Activated CD4-positive, alpha-beta T cell treated with anti-CD3 and anti-CD28 coated beads for 24 hours (primary cell): ENCODE measurements around the gene COG2.

Experiments used
- DNase-seq, 2 donors: peaks; one replicate each; pipeline ENCODE4 v3.0.0-alpha.2; 2020; ENCODE audit warnings: low read depth in 2 of 2

Gene COG2

DNA sequence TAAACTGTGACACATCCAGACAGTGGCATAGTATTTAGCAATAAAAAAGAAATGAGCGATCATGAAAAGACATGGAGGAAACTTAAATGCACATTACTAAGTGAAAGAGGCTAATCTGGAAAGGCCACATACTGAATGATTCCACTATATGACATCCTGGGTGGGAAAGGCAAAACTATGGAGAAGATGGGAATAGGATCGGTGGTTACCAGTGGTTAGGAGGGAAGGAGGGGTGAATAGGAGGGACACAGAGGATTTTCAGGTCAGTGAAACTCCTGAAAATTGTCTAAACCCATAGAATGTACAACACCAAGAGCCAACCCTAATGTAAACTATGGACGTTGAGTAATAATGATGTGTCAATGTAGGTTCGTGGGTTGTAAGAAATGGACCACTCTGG is 57.9 kb downstream of the COG2 start:
- DNase-seq: no peak

GRCh38 chr1:230701434-230701833 is 59.2 kb downstream of the COG2 start:
- no peak for DNase-seq

DNA sequence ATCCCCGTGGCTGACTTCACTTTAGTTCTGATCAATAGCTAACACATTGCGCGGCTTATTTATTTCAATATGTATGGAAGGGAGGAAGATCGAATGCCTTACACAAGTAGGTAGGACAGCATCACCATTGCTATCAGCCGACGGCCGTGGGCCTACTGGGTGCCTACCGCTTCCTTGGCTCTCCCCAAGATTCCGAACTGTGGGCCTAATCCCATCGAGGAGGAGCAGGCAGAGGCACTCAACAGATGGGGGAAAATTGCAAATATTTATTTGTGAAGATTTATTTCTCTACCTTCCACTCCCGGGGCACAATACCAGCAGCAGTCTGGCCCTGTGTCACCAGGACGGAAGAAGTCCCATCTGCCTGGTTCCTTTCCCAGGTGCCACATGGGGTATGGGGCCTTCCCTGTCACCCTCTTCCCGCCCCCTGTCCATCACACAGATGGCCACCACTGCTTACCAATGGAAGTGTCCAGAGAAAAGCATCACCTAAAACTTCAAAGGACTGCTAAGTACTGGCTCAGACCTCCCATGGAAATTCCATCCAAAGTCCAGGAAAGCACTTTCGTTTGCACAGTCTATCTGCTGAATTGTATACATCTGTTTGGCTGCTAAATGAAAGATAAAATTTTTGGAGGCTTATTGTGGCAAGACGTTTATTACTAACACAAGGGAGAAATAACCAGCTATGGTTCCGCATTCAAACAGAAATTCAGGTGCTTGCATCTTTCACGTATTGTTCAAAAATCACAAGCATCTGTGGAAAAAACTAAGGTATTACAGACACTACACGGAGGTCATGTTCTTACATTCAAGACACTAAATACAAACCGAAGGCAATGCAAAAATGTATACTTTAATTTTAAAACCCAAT is 59.9 kb downstream of the COG2 start:
- DNase-seq: no peak

DNA sequence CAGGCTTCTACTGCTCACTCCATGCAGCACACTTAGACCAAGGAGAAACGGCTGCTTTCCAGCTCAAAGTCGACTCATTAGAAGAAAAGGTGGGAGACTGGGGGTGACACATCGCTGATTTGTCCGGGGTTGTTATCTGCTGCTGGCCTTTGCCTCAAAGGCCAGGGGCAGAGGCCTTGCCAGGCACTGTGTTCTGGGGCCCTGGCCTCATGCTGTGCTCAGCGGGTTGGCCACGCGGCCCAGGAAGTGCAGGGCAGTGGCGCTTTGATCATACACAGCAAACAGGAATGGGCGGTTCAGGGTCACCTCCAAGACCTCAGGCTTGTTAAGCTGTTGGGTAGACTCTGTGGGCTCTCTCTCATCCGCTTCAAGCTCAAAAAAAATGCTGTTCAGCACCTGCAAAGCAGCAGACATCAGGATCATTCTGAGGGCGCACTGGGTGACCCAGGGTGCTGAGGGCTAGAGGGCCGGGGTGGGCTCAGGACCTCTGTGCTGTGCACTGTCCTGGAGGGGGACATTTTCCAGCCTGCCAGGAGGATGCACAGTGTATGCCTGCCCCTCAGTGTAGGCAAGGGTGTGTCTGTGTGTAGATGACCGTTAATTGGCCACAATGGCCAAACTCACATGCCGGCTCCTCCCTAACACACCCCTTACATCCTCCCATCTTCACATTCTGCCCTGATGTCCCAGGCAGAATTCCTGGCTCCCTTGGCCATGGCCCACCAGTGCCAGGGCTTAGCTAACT is 60.8 kb downstream of the COG2 start:
- DNase-seq: no peak

DNA sequence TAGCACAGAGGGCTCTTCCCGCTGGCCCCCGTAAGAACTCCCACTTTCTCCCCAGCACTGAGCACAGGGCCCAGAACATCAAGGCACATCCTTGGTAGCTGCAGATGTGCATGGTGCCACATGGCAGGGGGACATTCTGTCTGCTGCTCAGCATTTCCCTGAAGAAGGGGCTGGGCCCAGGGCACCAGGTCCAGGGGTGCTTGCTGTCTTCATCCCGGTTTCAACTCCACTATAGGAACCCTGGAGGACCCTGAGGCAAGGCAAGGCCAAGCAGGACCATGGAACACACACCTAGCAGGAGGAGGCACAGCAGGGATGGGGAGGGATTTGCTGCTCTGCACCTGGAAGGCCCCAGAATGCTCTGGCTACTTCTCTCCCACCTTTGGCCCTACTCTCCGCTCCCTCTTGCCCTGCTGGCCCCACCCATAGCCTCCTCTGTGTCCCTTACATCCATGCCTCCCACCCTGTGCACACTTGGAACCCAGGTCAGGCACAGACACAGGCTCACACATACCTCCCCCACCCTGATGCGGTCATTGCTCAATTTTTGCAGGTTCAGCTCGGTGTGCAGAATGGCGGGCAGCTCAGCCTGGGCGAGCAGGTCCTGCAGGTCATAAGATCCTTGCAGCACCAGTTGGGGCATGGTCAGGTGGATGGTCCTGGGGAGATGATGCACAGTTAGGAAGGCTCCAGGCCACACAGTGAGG is 61.6 kb downstream of the COG2 start:
- DNase-seq: no peak

GRCh38 chr1:230704830-230705229 is 62.5 kb downstream of the COG2 start:
- no peak for DNase-seq

- no peak for DNase-seq
These were observed 63.2 kb downstream of the COG2 start for GRCh38 chr1:230705289-230706019.

- no peak for DNase-seq
These were observed 63.9 kb downstream of the COG2 start for GRCh38 chr1:230706020-230706699.

DNA sequence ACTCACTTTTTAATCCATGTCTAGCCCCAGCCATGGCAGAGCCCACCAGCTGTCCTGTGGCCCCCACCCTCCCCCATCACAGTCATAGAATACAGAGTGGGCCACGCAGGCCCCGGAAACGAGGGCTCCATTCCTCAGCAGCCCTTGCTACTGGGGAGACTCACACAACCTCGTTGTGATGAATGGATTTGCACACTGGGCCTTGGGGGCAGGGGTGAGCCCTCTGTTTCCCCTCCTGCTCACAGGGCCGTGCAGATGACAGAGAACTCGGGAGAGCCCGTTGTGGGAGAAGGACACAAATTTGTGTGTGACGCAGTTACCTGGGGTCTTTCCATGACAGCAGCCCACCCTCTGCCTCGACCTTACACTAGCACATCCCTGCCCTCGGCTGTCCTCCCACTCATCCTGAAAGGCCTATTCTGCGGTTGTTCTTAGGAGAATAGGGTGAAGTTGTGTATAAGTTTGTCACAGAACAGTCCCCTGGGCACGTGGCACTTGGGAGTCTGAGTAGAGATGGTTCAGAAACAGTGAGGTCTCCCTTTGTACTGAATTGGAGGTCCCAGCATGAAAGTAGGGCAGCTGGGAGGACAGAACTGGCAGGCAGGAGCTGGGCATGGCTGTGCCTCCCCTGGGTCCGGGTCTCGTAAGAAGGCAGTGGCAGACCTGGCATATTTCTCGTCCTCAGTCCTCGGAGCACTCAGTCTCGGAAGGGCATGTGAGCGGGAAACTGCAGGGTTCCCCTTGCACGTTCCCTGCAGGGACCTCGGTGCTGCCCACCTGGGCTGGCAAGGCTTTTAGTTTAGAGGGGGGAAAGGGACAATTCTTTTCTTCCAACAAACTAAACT is 64.8 kb downstream of the COG2 start:
- DNase-seq: no peak

- no peak for DNase-seq
These were observed 65.7 kb downstream of the COG2 start for GRCh38 chr1:230707732-230708630.

DNA sequence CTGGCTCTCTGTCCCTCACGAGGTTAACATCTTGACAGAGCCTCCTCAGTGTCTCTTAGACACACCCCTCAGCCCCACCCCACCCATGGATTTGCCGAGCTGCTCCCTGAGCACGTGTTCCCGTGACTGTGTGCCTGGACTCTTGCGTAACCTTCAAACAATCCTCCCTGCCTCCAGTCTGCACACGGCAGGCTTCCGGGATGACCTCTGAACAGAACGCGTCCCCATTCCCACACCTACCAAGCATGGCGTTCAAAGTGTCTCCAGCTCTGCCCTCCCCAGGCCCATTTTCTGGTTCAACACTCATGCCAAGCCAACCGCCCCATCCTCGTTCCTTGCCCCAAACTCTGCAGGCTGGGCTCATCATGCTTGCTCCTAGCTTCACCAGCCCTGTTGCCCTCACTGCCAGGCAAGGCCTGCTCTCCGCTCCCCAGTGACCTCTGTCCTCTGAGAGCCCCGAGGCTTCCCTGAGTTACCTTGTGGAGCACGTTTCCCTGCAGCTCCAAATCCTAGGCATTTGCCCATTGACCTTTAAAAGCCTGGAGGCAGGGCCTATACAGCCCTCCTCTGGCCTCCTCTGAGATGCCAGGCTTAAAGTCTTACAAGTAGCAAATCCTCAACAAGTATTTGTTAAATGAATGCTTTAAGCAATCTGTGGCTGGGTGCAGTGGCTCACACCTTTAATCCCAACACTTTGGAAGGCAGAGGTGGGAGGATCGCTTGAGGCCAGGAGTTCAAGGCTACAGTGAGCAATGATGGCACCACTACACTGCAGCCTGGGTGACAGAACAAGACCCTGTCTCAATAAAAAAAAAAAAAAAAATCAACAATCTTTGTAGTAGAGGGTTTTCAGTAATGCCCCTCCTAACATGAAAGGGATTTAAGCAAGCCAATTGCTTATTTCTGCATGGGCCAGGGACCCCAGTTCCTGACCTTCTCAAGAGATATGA is 66.6 kb downstream of the COG2 start:
- no peak for DNase-seq

GRCh38 chr1:230709619-230710542 is 67.6 kb downstream of the COG2 start:
- DNase-seq: no peak

DNA sequence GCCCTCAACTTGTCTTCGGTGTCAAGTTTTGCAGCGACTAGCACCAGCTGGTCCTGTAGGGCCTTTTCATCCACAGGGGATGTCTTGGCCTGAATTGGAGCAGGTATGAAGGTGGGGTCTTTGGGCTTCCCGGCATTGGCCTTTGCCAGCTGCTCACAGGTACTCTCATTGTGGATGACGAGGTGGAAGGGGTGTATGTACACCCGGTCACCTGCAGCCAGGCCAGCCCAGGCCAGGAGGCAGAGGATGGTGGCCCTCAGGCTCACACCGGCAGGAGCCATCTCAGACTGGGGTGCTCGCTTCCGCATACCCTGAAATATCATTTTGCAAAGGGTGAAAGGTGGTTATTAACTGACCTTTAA is 68.2 kb downstream of the COG2 start:
- no peak for DNase-seq

GRCh38 chr1:230711245-230711644 is 69.0 kb downstream of the COG2 start:
- no peak for DNase-seq

GRCh38 chr1:230712470-230712942 is 70.2 kb downstream of the COG2 start:
- no peak for DNase-seq

- no peak for DNase-seq
These were observed 70.9 kb downstream of the COG2 start for GRCh38 chr1:230713138-230713537.

- no peak for DNase-seq
These were observed 71.2 kb downstream of the COG2 start for GRCh38 chr1:230713547-230713914.
